Measurements from ENCODE around the gene CMKLR1. TPM values are rescaled to one million over a fixed set of nuclear protein-coding genes. Genes with fewer than 3 reads are reported as not detected.

CMKLR1 gene
- total RNA-seq, 1 experiment from 2014 or later, result 0.66 TPM

DNA sequence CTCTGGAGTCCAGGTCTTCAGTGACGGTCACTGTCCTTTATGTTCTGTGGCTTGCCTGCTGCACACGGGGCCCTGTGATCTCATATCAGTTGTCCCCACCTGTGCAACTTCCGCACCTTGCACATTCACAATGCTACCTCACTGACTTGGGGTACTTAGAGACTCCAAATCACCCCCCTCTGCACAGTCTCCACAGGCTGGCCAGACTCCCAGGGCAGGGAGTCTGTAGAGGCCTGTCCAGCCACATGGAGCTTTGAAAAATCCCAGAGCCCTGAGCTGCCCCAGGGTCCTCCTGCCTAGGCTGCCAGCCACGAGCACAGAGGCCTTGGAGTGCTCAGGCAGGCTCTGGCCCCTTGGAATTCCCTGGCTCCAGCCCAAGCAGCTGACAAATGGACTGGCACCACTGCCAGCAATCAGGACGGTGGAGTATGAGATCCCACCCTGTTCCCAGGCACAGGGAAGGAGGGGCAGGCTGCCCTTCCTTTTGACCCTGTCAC lies 26.4 kb downstream of the CMKLR1 start:
- Histone ChIP-seq H3K27me3 (ENCODE audit: insufficient read depth, low read length) (no peaks in the 10 kb centered on the region), H3K23me2 (ENCODE audit: insufficient read length, low read depth, low read length, poor library complexity, severe bottlenecking) (no peaks in the 10 kb centered on the region), H3K4me2 (ENCODE audit: insufficient read depth, insufficient read length, low read length) (no peak overlapping the region), H3K79me2 (ENCODE audit: insufficient read depth, low read length) (no peaks in the 10 kb centered on the region), H3T11ph (ENCODE audit: low read length) (no peak overlapping the region), H3K79me1 (ENCODE audit: insufficient read depth, low read depth, low read length, poor library complexity, severe bottlenecking) (no peaks in the 10 kb centered on the region), H2BK5ac (ENCODE audit: insufficient read length, low read length) (no peak overlapping the region), H3K18ac (ENCODE audit: insufficient read length, low read depth, low read length) (no peak overlapping the region), H3K9ac (ENCODE audit: extremely low read depth, insufficient read length, low read length) (no peak overlapping the region), H4K20me1 (ENCODE audit: control insufficient read depth, insufficient read depth, insufficient read length) (no peaks in the 10 kb centered on the region), H3K23ac (ENCODE audit: insufficient read length, low read depth, low read length) (no peak overlapping the region), H3K56ac (ENCODE audit: insufficient read length, low read depth, low read length) (no peak overlapping the region), H3K27ac (ENCODE audit: insufficient read length, low read depth, low read length) (no peak overlapping the region), H2BK12ac (ENCODE audit: insufficient read length, low read depth, low read length) (no peak overlapping the region), H2BK120ac (ENCODE audit: low read depth, low read length, poor library complexity, severe bottlenecking) (no peak overlapping the region), H2AFZ (ENCODE audit: low read length) (no peak overlapping the region), H4K91ac (ENCODE audit: insufficient read length, low read depth, low read length) (no peak overlapping the region), H4K8ac (replicated peaks; ENCODE audit: insufficient read length, low read depth, low read length) (no peak overlapping the region), H4K5ac (ENCODE audit: insufficient read length, low read depth, low read length) (no peak overlapping the region), H2AK5ac (ENCODE audit: insufficient read length, low read length) (no peak overlapping the region), H2BK15ac (ENCODE audit: low read depth, low read length) (no peak overlapping the region), H3K14ac (ENCODE audit: insufficient read depth, low read length) (no peak overlapping the region), H3K4me1 (ENCODE audit: insufficient read depth, low read length) (peaks cover 22% of the 10 kb centered on the region), H2BK20ac (ENCODE audit: low read depth, low read length, poor library complexity, severe bottlenecking) (no peak overlapping the region), H3K9me3 (ENCODE audit: control insufficient read depth, low read depth, low read length) (no peaks in the 10 kb centered on the region), H3K4ac (ENCODE audit: low read depth, low read length) (no peak overlapping the region; the same call in 1 of the 2 replicates)
- WGBS (ENCODE audit: extremely low coverage, insufficient read length, low lambda C conversion rate), result no CpG with 5 or more reads among the region's 5 CpGs
- DNase-seq, result no peak
- Mint-ChIP-seq H3K4me1 (peaks cover 34 to 38% of the 10 kb centered on the region in 2 experiments), H3K9me3 (peaks cover 0 to 2% of the 10 kb centered on the region in 2 experiments; a peak in 1 of 5 replicates), H3K27ac (no peak overlapping the region; a peak in 1 of 7 replicates), H3K27me3 (ENCODE audit: low read depth) (no peaks in the 10 kb centered on the region; the same call in 1 of the 2 replicates), H3K36me3 (ENCODE audit: insufficient read depth in 1 of 3, low read depth in 3 of 3) (no peaks in the 10 kb centered on the region; a peak in 1 of 7 replicates), H3K4me3 (no peak overlapping the region)
- no peak for TF ChIP-seq CTCF (conservative IDR thresholded peaks at IDR 0.05)

Measured in H9 (cell line).